ENCODE measurements around the gene TBX22. TPM values are rescaled to one million over a fixed set of nuclear protein-coding genes. Genes with fewer than 3 reads are reported as not detected.

The TBX22 gene, protein sequence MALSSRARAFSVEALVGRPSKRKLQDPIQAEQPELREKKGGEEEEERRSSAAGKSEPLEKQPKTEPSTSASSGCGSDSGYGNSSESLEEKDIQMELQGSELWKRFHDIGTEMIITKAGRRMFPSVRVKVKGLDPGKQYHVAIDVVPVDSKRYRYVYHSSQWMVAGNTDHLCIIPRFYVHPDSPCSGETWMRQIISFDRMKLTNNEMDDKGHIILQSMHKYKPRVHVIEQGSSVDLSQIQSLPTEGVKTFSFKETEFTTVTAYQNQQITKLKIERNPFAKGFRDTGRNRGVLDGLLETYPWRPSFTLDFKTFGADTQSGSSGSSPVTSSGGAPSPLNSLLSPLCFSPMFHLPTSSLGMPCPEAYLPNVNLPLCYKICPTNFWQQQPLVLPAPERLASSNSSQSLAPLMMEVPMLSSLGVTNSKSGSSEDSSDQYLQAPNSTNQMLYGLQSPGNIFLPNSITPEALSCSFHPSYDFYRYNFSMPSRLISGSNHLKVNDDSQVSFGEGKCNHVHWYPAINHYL
- total RNA-seq (2021; fragmentation: NEBNext Ultra II Directional; extraction: Animal tissue kit (Norgen Biotek cat#: 25700)), result not detected
- long read RNA-seq, result 0 reads

DNA sequence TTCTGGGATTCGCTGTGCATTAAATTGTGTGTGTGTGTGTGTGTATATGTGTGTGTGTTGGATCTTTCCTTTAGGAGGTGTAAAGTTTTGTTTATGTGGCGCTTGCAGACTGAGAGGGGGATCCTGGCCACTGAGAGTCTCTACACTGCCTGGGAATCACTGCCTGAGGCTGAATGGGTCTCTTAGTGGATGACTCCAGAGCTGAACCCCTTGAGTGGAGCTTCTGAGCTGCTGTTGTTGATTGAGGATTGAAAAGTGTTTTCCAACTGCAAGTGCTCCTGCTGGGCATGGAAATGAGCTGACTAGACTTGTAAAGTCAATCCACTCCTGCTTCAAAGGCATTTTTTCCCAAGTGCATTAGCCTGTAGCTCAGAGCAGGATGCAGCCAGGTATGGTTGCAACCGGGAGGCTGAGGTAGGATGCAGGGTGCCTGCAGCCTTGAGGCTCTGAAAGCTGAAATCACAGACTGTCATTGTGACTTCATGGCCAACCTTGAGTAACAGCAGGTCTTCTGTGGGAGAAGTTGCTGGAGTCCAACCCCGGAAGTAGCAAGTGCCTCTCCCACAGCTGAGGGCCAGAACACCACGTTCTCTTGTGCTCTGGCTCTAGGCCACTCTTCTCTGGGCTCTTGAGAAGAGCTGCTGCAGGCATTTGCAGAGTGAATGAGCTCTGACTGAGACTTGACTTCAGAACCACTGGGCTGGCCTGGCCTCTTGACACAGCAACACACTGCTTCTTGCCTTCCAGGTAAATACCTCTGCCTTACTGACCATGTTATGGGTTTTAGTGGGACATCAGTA is at the start of gene TBX22:
TBX22 (plus strand) TSS at position 613 of the 800 bp plus-strand sequence. CDS start 7,517 bp downstream, outside the sequence.
- Mint-ChIP-seq H3K4me3 (no peak within 1 kb of the TSS), H3K27me3 (ENCODE audit: insufficient read depth) (no peaks in the 10 kb centered on the region), H3K36me3 (ENCODE audit: low read depth) (no peaks in the 10 kb centered on the region), H3K9me3 (peaks cover 13% of the 10 kb centered on the region), H3K4me1 (ENCODE audit: low read depth) (no peaks in the 10 kb centered on the region), H3K27ac (no peak within 1 kb of the TSS)
- DNase-seq, result no peak
- TF ChIP-seq, protein P1, sequence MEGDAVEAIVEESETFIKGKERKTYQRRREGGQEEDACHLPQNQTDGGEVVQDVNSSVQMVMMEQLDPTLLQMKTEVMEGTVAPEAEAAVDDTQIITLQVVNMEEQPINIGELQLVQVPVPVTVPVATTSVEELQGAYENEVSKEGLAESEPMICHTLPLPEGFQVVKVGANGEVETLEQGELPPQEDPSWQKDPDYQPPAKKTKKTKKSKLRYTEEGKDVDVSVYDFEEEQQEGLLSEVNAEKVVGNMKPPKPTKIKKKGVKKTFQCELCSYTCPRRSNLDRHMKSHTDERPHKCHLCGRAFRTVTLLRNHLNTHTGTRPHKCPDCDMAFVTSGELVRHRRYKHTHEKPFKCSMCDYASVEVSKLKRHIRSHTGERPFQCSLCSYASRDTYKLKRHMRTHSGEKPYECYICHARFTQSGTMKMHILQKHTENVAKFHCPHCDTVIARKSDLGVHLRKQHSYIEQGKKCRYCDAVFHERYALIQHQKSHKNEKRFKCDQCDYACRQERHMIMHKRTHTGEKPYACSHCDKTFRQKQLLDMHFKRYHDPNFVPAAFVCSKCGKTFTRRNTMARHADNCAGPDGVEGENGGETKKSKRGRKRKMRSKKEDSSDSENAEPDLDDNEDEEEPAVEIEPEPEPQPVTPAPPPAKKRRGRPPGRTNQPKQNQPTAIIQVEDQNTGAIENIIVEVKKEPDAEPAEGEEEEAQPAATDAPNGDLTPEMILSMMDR (IDR thresholded peaks at IDR 0.05), result no peak

DNA sequence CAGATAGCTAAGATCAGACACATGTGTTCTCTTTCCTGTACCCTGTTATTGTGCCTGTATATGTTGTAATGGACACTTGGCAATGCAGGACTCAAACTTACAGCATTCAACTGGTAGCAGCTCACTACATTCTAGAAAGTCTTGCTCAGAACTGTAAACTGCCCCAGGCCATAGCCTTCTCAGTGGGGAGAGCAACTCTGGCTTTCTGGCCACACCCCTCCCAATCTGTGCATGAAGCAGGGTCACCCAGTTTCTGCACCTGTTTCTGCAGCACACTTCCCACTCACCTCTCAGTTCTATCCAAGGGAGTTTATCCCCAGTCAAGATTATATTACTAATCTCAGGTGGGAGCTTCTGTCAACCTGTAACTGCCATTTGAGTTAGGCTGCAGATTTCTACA is 38.9 kb upstream of the TBX22 start:
- Mint-ChIP-seq H3K36me3 (ENCODE audit: low read depth) (no peaks in the 10 kb centered on the region), H3K4me3 (no peak overlapping the region), H3K4me1 (ENCODE audit: low read depth) (no peaks in the 10 kb centered on the region), H3K9me3 (peaks cover 19% of the 10 kb centered on the region), H3K27ac (no peak overlapping the region), H3K27me3 (ENCODE audit: insufficient read depth) (no peaks in the 10 kb centered on the region)
- TF ChIP-seq, protein P1 (IDR thresholded peaks at IDR 0.05), result no peak
- no peak for DNase-seq

DNA sequence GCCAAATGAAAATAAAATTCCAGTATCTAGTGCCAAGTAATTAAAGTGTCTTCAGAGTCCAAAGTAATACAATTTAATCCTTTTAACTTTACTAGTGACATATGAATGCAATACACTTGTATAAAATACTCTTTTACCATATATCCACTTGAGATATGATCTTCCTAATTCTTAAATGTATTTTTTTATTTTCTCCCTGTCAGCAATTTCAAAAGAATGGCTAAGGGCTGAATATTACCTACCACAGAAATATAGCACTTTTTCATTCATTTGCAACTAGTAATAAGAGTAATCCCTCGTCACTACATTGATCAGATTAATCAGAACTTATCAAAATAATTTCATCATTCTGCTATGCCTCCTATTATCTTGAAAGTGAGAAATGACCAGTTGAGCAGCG is 10.1 kb upstream of the TBX22 start:
- no peaks in the 10 kb centered on the region for H3K27me3 Mint-ChIP-seq (ENCODE audit: insufficient read depth)
- H3K4me3 Mint-ChIP-seq, result no peak overlapping the region
- DNase-seq, result no peak
- peaks cover 4% of the 10 kb centered on the region for H3K9me3 Mint-ChIP-seq
- no peaks in the 10 kb centered on the region for H3K4me1 Mint-ChIP-seq (ENCODE audit: low read depth)
- no peak overlapping the region for H3K27ac Mint-ChIP-seq
- TF ChIP-seq, protein P1 (IDR thresholded peaks at IDR 0.05), result no peak
- H3K36me3 Mint-ChIP-seq (ENCODE audit: low read depth), result no peaks in the 10 kb centered on the region

DNA sequence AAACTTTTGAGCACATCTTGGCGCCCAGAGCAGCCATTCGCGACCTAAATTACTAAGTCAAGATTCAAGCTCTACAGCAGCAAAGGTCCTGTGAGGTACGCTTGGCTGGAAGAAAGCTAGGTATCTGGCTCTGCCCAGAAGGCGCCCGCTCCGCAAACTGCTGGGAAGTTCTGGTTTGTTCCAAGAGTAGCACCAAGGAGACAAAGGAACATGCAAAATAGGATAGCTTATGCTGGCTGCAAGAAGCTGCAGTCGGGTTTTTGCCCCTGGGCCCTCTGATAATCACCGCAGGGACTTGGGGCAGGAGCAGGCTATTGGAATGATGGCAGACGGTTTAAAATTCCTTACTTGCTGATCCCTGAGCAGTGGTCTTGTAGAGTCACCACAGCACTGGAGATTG is 3.0 kb upstream of the TBX22 start:
- Mint-ChIP-seq H3K9me3 (peaks cover 11% of the 10 kb centered on the region), H3K4me3 (no peak overlapping the region), H3K4me1 (ENCODE audit: low read depth) (no peaks in the 10 kb centered on the region), H3K36me3 (ENCODE audit: low read depth) (no peaks in the 10 kb centered on the region), H3K27ac (no peak overlapping the region), H3K27me3 (ENCODE audit: insufficient read depth) (no peaks in the 10 kb centered on the region)
- TF ChIP-seq, protein P1 (IDR thresholded peaks at IDR 0.05), result no peak
- no peak for DNase-seq

DNA sequence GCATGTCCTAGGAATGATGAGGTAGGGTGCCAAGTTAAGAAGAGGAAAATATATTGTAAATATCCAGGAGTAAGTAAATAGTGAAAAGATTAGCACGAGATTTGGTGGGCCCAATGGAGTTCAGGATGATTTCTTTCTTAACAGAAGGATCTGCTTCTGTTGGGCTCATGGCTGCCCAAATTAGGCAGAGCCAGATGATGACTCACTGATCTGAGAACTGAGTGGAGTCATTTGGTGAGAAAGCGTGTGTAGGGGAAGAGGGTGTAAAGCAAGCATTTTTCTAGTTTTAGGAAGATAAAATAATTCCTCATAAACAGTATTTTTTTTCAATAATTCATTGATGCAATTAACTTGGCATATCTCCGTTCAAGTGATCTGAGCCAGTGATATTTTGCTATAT is 1.6 kb downstream of the TBX22 start:
- no peaks in the 10 kb centered on the region for H3K36me3 Mint-ChIP-seq (ENCODE audit: low read depth)
- H3K27ac Mint-ChIP-seq, result no peak overlapping the region
- no peaks in the 10 kb centered on the region for H3K27me3 Mint-ChIP-seq (ENCODE audit: insufficient read depth)
- DNase-seq, result no peak
- H3K4me1 Mint-ChIP-seq (ENCODE audit: low read depth), result no peaks in the 10 kb centered on the region
- peaks cover 9% of the 10 kb centered on the region for H3K9me3 Mint-ChIP-seq
- TF ChIP-seq, protein P1 (IDR thresholded peaks at IDR 0.05), result no peak
- H3K4me3 Mint-ChIP-seq, result no peak overlapping the region

Measured in HFFc6 (cell line).